H1 (cell line): ENCODE data around the gene RAMACL. TPM values are rescaled to one million over a fixed set of nuclear protein-coding genes. Genes with fewer than 3 reads are reported as not detected.

Source experiments
- CHD1 ChIP-seq: IDR thresholded peaks from 2 replicates; pipeline ENCODE4 v1.6.1; 2012; ENCODE audit warnings: low read depth, low read length, improper control_type of control experiment
- CTBP2 ChIP-seq: IDR thresholded peaks from 2 replicates; pipeline ENCODE4 v1.7.0; 2011; ENCODE audit warnings: borderline replicate concordance, mild to moderate bottlenecking, moderate library complexity, mixed read lengths, low read length; ENCODE audit not compliant: insufficient read depth, insufficient read length
- JUND ChIP-seq: IDR thresholded peaks from 2 replicates; pipeline ENCODE4 v1.6.1; 2011; ENCODE audit warnings: mild to moderate bottlenecking, improper control_type of control experiment, low read length
- NANOG ChIP-seq: IDR thresholded peaks from 2 replicates; pipeline ENCODE4 v1.6.1; 2011; ENCODE audit warnings: low read length, low read depth, mild to moderate bottlenecking, inconsistent platforms; ENCODE audit not compliant: insufficient read depth, poor library complexity, severe bottlenecking
- RFX5 ChIP-seq: IDR thresholded peaks from 2 replicates; pipeline ENCODE4 v1.6.1; 2011; ENCODE audit warnings: low read depth, low read length, improper control_type of control experiment, borderline replicate concordance
- SIX5 ChIP-seq: IDR thresholded peaks from 2 replicates; pipeline ENCODE4 v1.6.1; 2011; ENCODE audit warnings: mild to moderate bottlenecking, low read depth, low read length
- SRF ChIP-seq: IDR thresholded peaks from 2 replicates; pipeline ENCODE4 v1.6.1; 2011; ENCODE audit warnings: mild to moderate bottlenecking, low read depth, low read length, moderate library complexity
- ZNF274 ChIP-seq: IDR thresholded peaks from 2 replicates; pipeline ENCODE4 v1.7.0; 2012; ENCODE audit warnings: low read length, borderline replicate concordance; ENCODE audit errors: extremely low read depth
- polyA plus RNA-seq, 7 experiments: library from polyadenylated mRNA; depleted of rRNA in 3 of 7; stranded (reverse) in 5 of 7; unstranded in 2 of 7; fragments of >200 nt in 5 of 7; fragments of 200-250 nt in 2 of 7; gene quantifications; 1 replicate in 5 of 7; 2 replicates in 1 of 7; 4 replicates in 1 of 7; pipeline versions ENCODE4 v1.2.1 to v1.2.3, GENCODE V29; 2011 to 2013; ENCODE audit warnings: missing spikeins in 2 of 7, mixed read lengths in 2 of 7
- total RNA-seq: library from RNA; stranded (reverse); fragmentation: NEBNext Ultra II Directional; extraction: Animal tissue kit (Norgen Biotek cat#: 25700); gene quantifications from 2 replicates; pipeline ENCODE4 v1.2.1, GENCODE V29; 2021

RAMACL gene
- total and polyA plus RNA-seq, 2 of the 8 experiments (the other 6 are each of a cell fraction or from before 2014, with no cell fraction given) = 0.23 to 0.97 TPM

- no peak for TF ChIP-seq CHD1
- no peak for TF ChIP-seq RFX5
- TF ChIP-seq SRF = no peak
- no peak for TF ChIP-seq CTBP2
- TF ChIP-seq ZNF274 = no peak
- TF ChIP-seq SIX5 = no peak
- no peak for TF ChIP-seq NANOG
- no peak for TF ChIP-seq JUND
These were observed 8.7 kb upstream of the RAMACL start (continued) for GRCh38 chr6:166595061-166595780.
